ENCODE measurements around the gene MAT2A. TPM values are rescaled to one million over a fixed set of nuclear protein-coding genes. Genes with fewer than 3 reads are reported as not detected.

Gene MAT2A
- total RNA-seq, 2 experiments from 2014 or later, result 218 to 222 TPM

- Mint-ChIP-seq H3K4me3 (no peak overlapping the region), H3K4me1 (no peaks in the 10 kb centered on the region), H3K9me3 (no peaks in the 10 kb centered on the region), H3K27me3 (peaks cover 4% of the 10 kb centered on the region), H3K27ac (no peak overlapping the region), H3K36me3 (no peaks in the 10 kb centered on the region)
- ATAC-seq (ENCODE audit: low read depth), result no peak
- DNase-seq, result no peak
- POLR2A ChIA-PET, result interaction anchor here (1.4 kb wide), 1 partner anchor 27 kb away, joined by 5 read pairs; the partner anchor contains the start of gene MAT2A
Observed at GRCh38 chr2:85511008-85511811, 27.8 kb upstream of the MAT2A start.

- H3K4me3 Mint-ChIP-seq, result no peak overlapping the region
- POLR2A ChIA-PET, result no interaction called here
Observed at GRCh38 chr2:85514323-85514722, 24.6 kb upstream of the MAT2A start.

GRCh38 chr2:85516653-85517389 lies 22.1 kb upstream of the MAT2A start:
- Mint-ChIP-seq H3K27me3 (peaks cover 10% of the 10 kb centered on the region), H3K4me3 (no peak overlapping the region), H3K36me3 (no peaks in the 10 kb centered on the region), H3K9me3 (no peaks in the 10 kb centered on the region), H3K4me1 (no peaks in the 10 kb centered on the region), H3K27ac (no peak overlapping the region)
- DNase-seq, result no peak
- POLR2A ChIA-PET, result interaction anchor here (0.6 to 1.3 kb wide), 2 partner anchors 22 to 108 kb away, joined by 4 to 6 read pairs; no protein-coding TSS in a partner anchor
- no peak for ATAC-seq (ENCODE audit: low read depth)

More at GRCh38 chr2:85514323-85514722, 24.6 kb upstream of the MAT2A start:
- DNase-seq (no peak), ATAC-seq (ENCODE audit: low read depth) (no peak)
- Mint-ChIP-seq H3K4me1 (no peaks in the 10 kb centered on the region), H3K27ac (no peak overlapping the region), H3K36me3 (no peaks in the 10 kb centered on the region), H3K9me3 (no peaks in the 10 kb centered on the region), H3K27me3 (peaks cover 10% of the 10 kb centered on the region)

GRCh38 chr2:85522090-85522647 lies 16.8 kb upstream of the MAT2A start:
- POLR2A ChIA-PET, result no interaction called here
- H3K36me3 Mint-ChIP-seq, result no peaks in the 10 kb centered on the region
- no peak overlapping the region for H3K4me3 Mint-ChIP-seq
- no peaks in the 10 kb centered on the region for H3K9me3 Mint-ChIP-seq
- peaks cover 6% of the 10 kb centered on the region for H3K4me1 Mint-ChIP-seq
- ATAC-seq (ENCODE audit: low read depth) (no peak), DNase-seq (no peak)
- no peak overlapping the region for H3K27ac Mint-ChIP-seq
- peaks cover 9% of the 10 kb centered on the region for H3K27me3 Mint-ChIP-seq

- H3K4me1 Mint-ChIP-seq, result peaks cover 6% of the 10 kb centered on the region
- H3K27me3 Mint-ChIP-seq, result peaks cover 14% of the 10 kb centered on the region
- H3K9me3 Mint-ChIP-seq, result no peaks in the 10 kb centered on the region
- no peak overlapping the region for H3K27ac Mint-ChIP-seq
- DNase-seq (no peak), ATAC-seq (ENCODE audit: low read depth) (no peak)
- H3K36me3 Mint-ChIP-seq, result no peaks in the 10 kb centered on the region
- POLR2A ChIA-PET, result interaction anchor here (1.5 kb wide), 1 partner anchor 16 kb away, joined by 6 read pairs; the partner anchor contains the start of gene MAT2A
- no peak overlapping the region for H3K4me3 Mint-ChIP-seq
Observed at GRCh38 chr2:85523062-85523902, 15.7 kb upstream of the MAT2A start.

- Mint-ChIP-seq H3K4me1 (peaks cover 6% of the 10 kb centered on the region), H3K27ac (no peak overlapping the region), H3K36me3 (no peaks in the 10 kb centered on the region), H3K4me3 (no peak overlapping the region), H3K9me3 (no peaks in the 10 kb centered on the region), H3K27me3 (peaks cover 17% of the 10 kb centered on the region)
- no peak for DNase-seq
- POLR2A ChIA-PET, result interaction anchor here (1.5 kb wide), 1 partner anchor 15 kb away, joined by 6 read pairs; the partner anchor contains the start of gene MAT2A
- no peak for ATAC-seq (ENCODE audit: low read depth)
Observed at GRCh38 chr2:85523903-85524335, 15.0 kb upstream of the MAT2A start.

- Mint-ChIP-seq H3K4me1 (peaks cover 6% of the 10 kb centered on the region), H3K4me3 (no peak overlapping the region), H3K27ac (no peak overlapping the region), H3K27me3 (peaks cover 22% of the 10 kb centered on the region), H3K9me3 (no peaks in the 10 kb centered on the region), H3K36me3 (no peaks in the 10 kb centered on the region)
- ATAC-seq (ENCODE audit: low read depth) (no peak), DNase-seq (no peak)
- POLR2A ChIA-PET, result interaction anchor here (1.5 kb wide), 1 partner anchor 15 kb away, joined by 6 read pairs; the partner anchor contains the start of gene MAT2A
Observed at GRCh38 chr2:85524336-85524908, 14.5 kb upstream of the MAT2A start.

- Mint-ChIP-seq H3K4me3 (no peak overlapping the region), H3K27ac (no peak overlapping the region), H3K27me3 (peaks cover 23% of the 10 kb centered on the region), H3K36me3 (no peaks in the 10 kb centered on the region), H3K4me1 (peaks cover 6% of the 10 kb centered on the region), H3K9me3 (no peaks in the 10 kb centered on the region)
- ATAC-seq (ENCODE audit: low read depth) (no peak), DNase-seq (no peak)
- POLR2A ChIA-PET, result no interaction called here
Observed at GRCh38 chr2:85525029-85525428, 13.9 kb upstream of the MAT2A start.

GRCh38 chr2:85525567-85525966 lies 13.4 kb upstream of the MAT2A start:
- Mint-ChIP-seq H3K27ac (no peak overlapping the region), H3K9me3 (no peaks in the 10 kb centered on the region), H3K4me1 (peaks cover 6% of the 10 kb centered on the region), H3K36me3 (no peaks in the 10 kb centered on the region), H3K4me3 (no peak overlapping the region), H3K27me3 (peaks cover 26% of the 10 kb centered on the region)
- POLR2A ChIA-PET, result no interaction called here
- ATAC-seq (ENCODE audit: low read depth) (no peak), DNase-seq (no peak)

GRCh38 chr2:85527787-85528186 lies 11.2 kb upstream of the MAT2A start:
- H3K36me3 Mint-ChIP-seq, result no peaks in the 10 kb centered on the region
- no peak overlapping the region for H3K27ac Mint-ChIP-seq
- H3K27me3 Mint-ChIP-seq, result peaks cover 26% of the 10 kb centered on the region
- peaks cover 6% of the 10 kb centered on the region for H3K4me1 Mint-ChIP-seq
- ATAC-seq (ENCODE audit: low read depth) (no peak), DNase-seq (no peak)
- no peak overlapping the region for H3K4me3 Mint-ChIP-seq
- H3K9me3 Mint-ChIP-seq, result no peaks in the 10 kb centered on the region
- POLR2A ChIA-PET, result interaction anchor here (1.9 kb wide), 1 partner anchor 11 kb away, joined by 8 read pairs; the partner anchor contains the start of gene MAT2A

GRCh38 chr2:85528355-85528754 lies 10.6 kb upstream of the MAT2A start:
- POLR2A ChIA-PET, result interaction anchor here (1.9 kb wide), 1 partner anchor 10 kb away, joined by 8 read pairs; the partner anchor contains the start of gene MAT2A
- Mint-ChIP-seq H3K4me1 (peaks cover 6% of the 10 kb centered on the region), H3K36me3 (no peaks in the 10 kb centered on the region), H3K9me3 (no peaks in the 10 kb centered on the region), H3K27me3 (peaks cover 26% of the 10 kb centered on the region), H3K27ac (no peak overlapping the region), H3K4me3 (no peak overlapping the region)
- ATAC-seq (ENCODE audit: low read depth) (no peak), DNase-seq (no peak)

- no peak for DNase-seq
- ATAC-seq (ENCODE audit: low read depth), result no peak
- POLR2A ChIA-PET, result interaction anchor here (1.9 kb wide), 1 partner anchor 9 kb away, joined by 8 read pairs; the partner anchor contains the start of gene MAT2A
- H3K27me3 Mint-ChIP-seq, result peaks cover 27% of the 10 kb centered on the region
- H3K9me3 Mint-ChIP-seq, result no peaks in the 10 kb centered on the region
- H3K4me3 Mint-ChIP-seq, result no peak overlapping the region
- peaks cover under 1% of the 10 kb centered on the region for H3K4me1 Mint-ChIP-seq
- no peak overlapping the region for H3K27ac Mint-ChIP-seq
- H3K36me3 Mint-ChIP-seq, result no peaks in the 10 kb centered on the region
Observed at GRCh38 chr2:85529809-85530208, 9.2 kb upstream of the MAT2A start.

Measured in activated naive CD8-positive, alpha-beta T cell treated with anti-CD3 and anti-CD28 coated beads, Interleukin-2, amount 10 ng/mL, durations not matched to agents 7 days and 5 days (primary cell).